AG04449 (cell line): Measurements from ENCODE around the gene LRRFIP1.
A peak's percentile ranks its signal among the peaks of the same experiment; 100 is the strongest.
"Not testable (repeated sequence)": the region's sequence is repeated elsewhere in the genome, so short reads cannot be mapped to it uniquely, and the experiment has no call there.

Experiments used
- CTCF ChIA-PET: fragments of 350-600 bp; formaldehyde crosslinking; extraction: SDS; loops from one replicate; lab custom pipeline; 2021; ENCODE audit warnings: antibody characterized with exemption; lab: Yijun Ruan, JAX
- POLR2A ChIA-PET: fragments of 400-600, 350-600 bp; formaldehyde crosslinking; extraction: SDS; loops from one replicate; lab custom pipeline; 2020; ENCODE audit warnings: antibody characterized with exemption, inconsistent platforms; lab: Yijun Ruan, JAX
- DNase-seq: peaks from one replicate; pipeline ENCODE4 v3.0.0-alpha.2; 2010; ENCODE audit warnings: low read depth, low spot score
- H3K4me3 ChIP-seq: 2 replicates; pipeline ENCODE4 v1.5.1; 2011; ENCODE audit warnings: low read depth, mild to moderate bottlenecking, control low read depth, low read length
- TF ChIP-seq, protein P1 (sequence below): IDR thresholded peaks from one replicate; pipeline ENCODE4 v1.5.1; 2011; ENCODE audit warnings: mild to moderate bottlenecking, moderate library complexity, low read length, control low read depth, inconsistent platforms; ENCODE audit not compliant: insufficient read depth; ENCODE audit errors: missing control alignments

LRRFIP1 gene

DNA sequence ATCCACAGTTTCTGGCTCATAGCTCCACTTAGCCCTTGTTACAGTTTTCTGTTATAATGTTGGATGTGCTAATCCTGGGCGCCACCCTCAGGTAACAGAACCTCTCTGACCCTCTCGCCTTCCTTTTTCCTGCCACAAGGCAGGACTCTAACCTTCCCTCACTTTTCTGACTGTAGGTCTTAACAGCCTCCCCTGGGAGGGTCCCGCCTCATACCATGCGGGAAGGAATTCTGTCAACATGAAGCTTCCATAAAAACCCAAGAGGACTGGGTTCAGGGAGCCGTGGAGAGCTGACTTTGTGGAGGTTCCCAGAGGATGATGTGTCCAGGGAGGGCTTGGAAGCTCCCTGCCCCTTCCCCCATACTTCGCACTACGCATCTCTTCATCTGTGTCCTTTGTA, 25.0 kb upstream of the LRRFIP1 start:
- CTCF ChIA-PET: interaction anchor here (0.6 to 1.7 kb wide), 4 partner anchors 143 to 173 kb away, joined by 3 to 10 read pairs (median 4); no protein-coding TSS in a partner anchor
- TF ChIP-seq, protein P1, sequence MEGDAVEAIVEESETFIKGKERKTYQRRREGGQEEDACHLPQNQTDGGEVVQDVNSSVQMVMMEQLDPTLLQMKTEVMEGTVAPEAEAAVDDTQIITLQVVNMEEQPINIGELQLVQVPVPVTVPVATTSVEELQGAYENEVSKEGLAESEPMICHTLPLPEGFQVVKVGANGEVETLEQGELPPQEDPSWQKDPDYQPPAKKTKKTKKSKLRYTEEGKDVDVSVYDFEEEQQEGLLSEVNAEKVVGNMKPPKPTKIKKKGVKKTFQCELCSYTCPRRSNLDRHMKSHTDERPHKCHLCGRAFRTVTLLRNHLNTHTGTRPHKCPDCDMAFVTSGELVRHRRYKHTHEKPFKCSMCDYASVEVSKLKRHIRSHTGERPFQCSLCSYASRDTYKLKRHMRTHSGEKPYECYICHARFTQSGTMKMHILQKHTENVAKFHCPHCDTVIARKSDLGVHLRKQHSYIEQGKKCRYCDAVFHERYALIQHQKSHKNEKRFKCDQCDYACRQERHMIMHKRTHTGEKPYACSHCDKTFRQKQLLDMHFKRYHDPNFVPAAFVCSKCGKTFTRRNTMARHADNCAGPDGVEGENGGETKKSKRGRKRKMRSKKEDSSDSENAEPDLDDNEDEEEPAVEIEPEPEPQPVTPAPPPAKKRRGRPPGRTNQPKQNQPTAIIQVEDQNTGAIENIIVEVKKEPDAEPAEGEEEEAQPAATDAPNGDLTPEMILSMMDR: no peak
- POLR2A ChIA-PET: no interaction called here

DNA sequence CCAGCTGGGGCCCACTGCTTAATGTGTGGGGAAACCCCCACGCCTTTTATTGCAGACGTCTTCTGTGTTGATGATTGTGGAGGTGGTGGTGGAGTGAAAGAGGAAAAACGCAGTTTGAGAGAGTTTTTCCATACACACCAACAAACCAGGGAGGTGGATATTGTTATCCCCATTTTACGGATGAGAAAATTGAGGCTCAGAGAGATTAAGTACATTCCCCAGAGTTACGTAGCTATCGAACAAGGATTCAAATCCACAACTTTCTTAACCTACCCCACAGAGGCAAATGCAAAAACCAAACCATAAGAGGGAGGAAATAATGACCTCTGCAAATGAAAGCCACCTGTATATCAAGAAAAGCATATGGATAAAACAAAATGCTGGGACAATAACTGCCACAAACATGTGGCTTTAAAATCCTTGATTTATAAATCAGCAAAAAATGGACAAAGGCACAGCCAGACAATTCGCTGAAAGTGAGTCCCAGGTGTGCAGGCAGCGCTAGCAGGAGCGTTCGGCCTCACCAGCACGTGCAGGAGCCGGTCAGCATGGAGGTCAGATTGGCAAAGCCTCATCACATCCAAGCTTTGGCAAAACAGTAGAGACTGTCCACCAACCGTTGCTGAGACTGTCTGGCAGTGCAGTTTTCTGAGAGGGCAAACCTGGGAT, 24.2 kb upstream of the LRRFIP1 start:
- TF ChIP-seq, protein P1: no peak
- DNase-seq: no peak
- CTCF ChIA-PET: interaction anchor here (0.5 to 1.7 kb wide), 6 partner anchors 22 to 172 kb away, joined by 3 to 10 read pairs (median 3); no protein-coding TSS in a partner anchor
- no peak overlapping the region for H3K4me3 ChIP-seq
- POLR2A ChIA-PET: no interaction called here

More for the DNA sequence above, 25.0 kb upstream of the LRRFIP1 start:
- H3K4me3 ChIP-seq: no peak overlapping the region
- DNase-seq: no peak

DNA sequence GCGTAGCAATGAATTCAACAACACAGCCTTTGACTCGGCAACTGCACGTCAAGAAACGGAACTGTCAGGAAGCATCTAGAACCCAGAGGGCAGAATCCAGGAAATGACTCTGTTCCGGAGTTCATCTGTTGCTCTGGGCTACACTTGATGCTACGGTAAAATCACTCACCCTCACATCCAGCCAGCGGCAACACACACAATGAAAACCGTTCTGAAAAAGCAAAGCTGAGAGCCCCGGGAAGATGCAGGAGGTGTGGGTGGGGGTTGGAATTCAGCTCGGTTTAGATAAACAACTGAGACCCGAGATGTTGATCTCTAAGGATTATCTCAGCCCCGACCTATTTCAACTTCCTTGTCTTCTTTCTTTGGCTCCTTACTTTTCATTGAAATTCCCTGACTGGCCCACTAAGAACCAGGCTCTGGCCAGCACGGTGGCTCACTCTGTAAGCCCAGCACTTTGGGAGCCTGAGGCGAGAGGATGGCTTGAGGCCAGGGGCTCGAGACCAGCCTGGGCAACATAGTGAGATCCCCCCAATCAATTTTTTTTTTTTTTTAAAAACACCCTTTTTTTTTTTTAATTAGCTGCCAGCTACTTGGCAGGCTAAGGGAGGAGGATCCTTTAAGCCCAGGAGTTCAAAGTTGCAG, 23.5 kb upstream of the LRRFIP1 start:
- POLR2A ChIA-PET: interaction anchor here (0.6 kb wide), 1 partner anchor 143 kb away, joined by 4 read pairs; no protein-coding TSS in a partner anchor
- DNase-seq: no peak
- CTCF ChIA-PET: interaction anchor here (0.6 to 2.3 kb wide), 6 partner anchors 11 to 171 kb away, joined by 3 to 24 read pairs (median 4); no protein-coding TSS in a partner anchor
- TF ChIP-seq, protein P1: no peak
- no peak overlapping the region for H3K4me3 ChIP-seq

DNA sequence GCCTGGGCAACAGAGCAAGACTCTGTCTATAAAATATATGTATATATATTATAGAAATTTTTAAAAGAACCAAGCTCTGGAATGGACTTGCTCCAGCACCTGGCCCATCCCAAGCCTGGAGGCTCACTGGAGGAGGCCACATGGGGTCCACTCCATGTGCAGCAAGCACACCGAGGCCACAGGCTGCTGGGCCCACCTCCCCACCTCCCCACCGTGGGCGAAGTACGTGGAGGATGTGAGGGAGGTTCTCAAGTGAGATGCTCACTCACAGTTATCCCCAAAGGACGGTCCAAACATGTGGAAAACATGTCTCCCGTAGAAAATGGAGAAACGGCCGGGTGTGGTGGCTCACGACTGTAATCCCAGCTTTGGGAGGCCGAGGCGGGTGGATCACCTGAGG, 23.0 kb upstream of the LRRFIP1 start:
- CTCF ChIA-PET: interaction anchor here (0.6 to 2.3 kb wide), 5 partner anchors 10 to 171 kb away, joined by 3 to 24 read pairs (median 4); no protein-coding TSS in a partner anchor

DNA sequence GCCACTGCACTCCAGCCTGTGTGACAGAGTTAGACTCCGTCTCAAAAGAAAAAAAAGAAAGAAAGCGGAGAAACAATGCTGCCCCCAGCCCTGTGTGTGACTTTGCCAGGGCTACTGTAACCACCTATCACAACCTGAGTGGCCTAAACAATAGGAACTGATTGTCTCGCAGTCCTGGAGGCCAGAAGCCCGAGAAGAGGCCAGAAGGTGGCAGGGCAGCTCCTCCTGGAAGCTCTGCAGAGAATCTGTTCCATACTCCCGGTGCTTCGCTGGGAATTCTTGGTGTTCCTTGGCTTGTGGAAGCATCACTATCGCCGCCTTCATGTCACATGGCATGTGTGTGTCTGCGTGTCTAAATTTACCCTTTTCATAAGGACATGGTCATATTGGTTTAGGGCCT, 22.4 kb upstream of the LRRFIP1 start:
- ChIA-PET CTCF (interaction anchor here (1.3 to 2.3 kb wide), 4 partner anchors 10 to 170 kb away, joined by 3 to 24 read pairs (median 6); no protein-coding TSS in a partner anchor), POLR2A (no interaction called here)
- DNase-seq: no peak
- TF ChIP-seq, protein P1: peak; percentile 19
- H3K4me3 ChIP-seq: no peak overlapping the region

More for the DNA sequence above, 23.0 kb upstream of the LRRFIP1 start:
- no peak for DNase-seq
- H3K4me3 ChIP-seq: no peak overlapping the region
- POLR2A ChIA-PET: interaction anchor here (0.6 kb wide), 1 partner anchor 143 kb away, joined by 4 read pairs; no protein-coding TSS in a partner anchor
- TF ChIP-seq, protein P1: no peak

DNA sequence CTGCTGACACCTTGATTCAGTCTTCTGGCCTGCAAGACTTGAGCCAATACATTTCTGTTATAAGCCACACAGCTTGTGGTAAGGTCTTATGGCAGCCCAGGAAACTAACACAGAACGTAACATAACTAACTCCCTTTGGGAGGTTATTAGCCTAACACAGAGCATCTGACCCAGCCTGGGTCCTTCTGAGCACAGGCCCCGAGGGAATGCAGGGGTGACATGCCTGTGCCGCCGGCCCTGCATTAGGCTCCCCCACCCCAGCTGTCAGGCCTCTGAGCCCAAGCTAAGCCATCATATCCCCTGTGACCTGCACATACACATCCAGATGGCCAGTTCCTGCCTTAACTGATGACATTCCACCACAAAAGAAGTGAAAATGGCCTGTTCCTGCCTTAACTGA, 20.9 kb upstream of the LRRFIP1 start:
- POLR2A ChIA-PET, H3K4me3 ChIP-seq, DNase-seq: not testable (repeated sequence)
- CTCF ChIA-PET: interaction anchor here (0.7 kb wide), 1 partner anchor 109 kb away, joined by 3 read pairs; no protein-coding TSS in a partner anchor
